Neural cell (in vitro differentiated cells): ENCODE results near the gene CUX1.

Source experiments
- CTCF ChIP-seq: fragments of 450-650 bp; IDR thresholded peaks from 2 replicates; pipeline ENCODE4 v1.5.1; 2014; ENCODE audit warnings: antibody characterized with exemption, mild to moderate bottlenecking, moderate library complexity; ENCODE audit not compliant: poor library complexity, severe bottlenecking
- POLR2AphosphoS5 ChIP-seq: IDR thresholded peaks from 2 replicates; pipeline ENCODE4 v1.6.1; 2012
- RAD21 ChIP-seq: fragments of 450-650 bp; conservative IDR thresholded peaks from 2 replicates; pipeline ENCODE4 v1.6.1; 2014; ENCODE audit warnings: antibody characterized with exemption, mild to moderate bottlenecking, moderate library complexity
- REST ChIP-seq: IDR thresholded peaks from 2 replicates; pipeline ENCODE4 v1.6.1; 2012; ENCODE audit warnings: borderline replicate concordance

GRCh38 chr7:102283477-102284189 is 466.2 kb downstream of the CUX1 start:
- TF ChIP-seq CTCF (no peak), RAD21 (no peak), POLR2AphosphoS5 (no peak), REST (no peak)
